Subcutaneous adipose tissue (tissue), 4 donors: ENCODE data around the gene NEK2. TPM values are rescaled to one million over a fixed set of nuclear protein-coding genes. Genes with fewer than 3 reads are reported as not detected.

Source experiments
- CTCF ChIP-seq: fragments of 450-650 bp; IDR thresholded peaks from one replicate; pipeline ENCODE4 v1.5.1; 2016; ENCODE audit warnings: low read depth, mild to moderate bottlenecking, control low read depth, antibody characterized with exemption, moderate library complexity
- total RNA-seq, 4 donors: library from RNA; depleted of rRNA; stranded (reverse); fragments of >200 nt; gene quantifications; one replicate each; pipeline ENCODE4 v1.1.0, GENCODE V29; 2016

Gene NEK2
- total RNA-seq, 4 donors from 2014 or later, result 0.68 to 1.1 TPM; not detected in 2

GRCh38 chr1:211685823-211686222 lies 10.4 kb upstream of the NEK2 start:
- TF ChIP-seq CTCF, result no peak

- TF ChIP-seq CTCF, result no peak
These were observed 9.4 kb upstream of the NEK2 start for GRCh38 chr1:211684791-211685190.

DNA sequence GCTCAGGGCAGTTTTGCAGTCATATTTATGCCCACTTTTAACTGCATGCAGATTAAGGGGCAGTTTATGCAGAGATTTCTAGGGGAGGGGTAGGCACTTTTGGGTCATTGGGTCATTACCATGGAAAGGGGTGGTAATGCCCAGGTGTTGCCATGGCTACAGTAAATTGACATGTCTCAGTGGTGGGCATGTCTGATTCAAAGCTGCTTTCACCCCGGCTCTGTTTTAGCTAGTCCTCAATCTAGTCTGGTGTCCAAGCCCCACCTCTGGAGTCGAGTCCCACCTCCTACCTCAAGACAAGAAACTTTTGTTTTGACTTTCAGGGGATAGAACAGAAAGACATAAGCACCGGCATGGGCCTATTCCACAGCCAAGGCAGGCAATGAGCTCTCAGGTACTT lies 8.9 kb upstream of the NEK2 start:
- no peak for TF ChIP-seq CTCF

GRCh38 chr1:211683396-211684297 lies 8.2 kb upstream of the NEK2 start:
- TF ChIP-seq CTCF, result no peak

GRCh38 chr1:211680752-211681327 lies 5.4 kb upstream of the NEK2 start:
- no peak for TF ChIP-seq CTCF

- no peak for TF ChIP-seq CTCF
These were observed 2.2 kb upstream of the NEK2 start for GRCh38 chr1:211677659-211678058.

- TF ChIP-seq CTCF, result no peak
These were observed 1.3 kb upstream of the NEK2 start for GRCh38 chr1:211676761-211677160.
